ENCODE results near the gene CNOT3. TPM values are rescaled to one million over a fixed set of nuclear protein-coding genes. Genes with fewer than 3 reads are reported as not detected.
A peak's percentile ranks its signal among the peaks of the same experiment; 100 is the strongest.

CNOT3 gene
- total RNA-seq, 8 experiments from 2014 or later = 8.4 to 47.1 (median 13.0) TPM

DNA sequence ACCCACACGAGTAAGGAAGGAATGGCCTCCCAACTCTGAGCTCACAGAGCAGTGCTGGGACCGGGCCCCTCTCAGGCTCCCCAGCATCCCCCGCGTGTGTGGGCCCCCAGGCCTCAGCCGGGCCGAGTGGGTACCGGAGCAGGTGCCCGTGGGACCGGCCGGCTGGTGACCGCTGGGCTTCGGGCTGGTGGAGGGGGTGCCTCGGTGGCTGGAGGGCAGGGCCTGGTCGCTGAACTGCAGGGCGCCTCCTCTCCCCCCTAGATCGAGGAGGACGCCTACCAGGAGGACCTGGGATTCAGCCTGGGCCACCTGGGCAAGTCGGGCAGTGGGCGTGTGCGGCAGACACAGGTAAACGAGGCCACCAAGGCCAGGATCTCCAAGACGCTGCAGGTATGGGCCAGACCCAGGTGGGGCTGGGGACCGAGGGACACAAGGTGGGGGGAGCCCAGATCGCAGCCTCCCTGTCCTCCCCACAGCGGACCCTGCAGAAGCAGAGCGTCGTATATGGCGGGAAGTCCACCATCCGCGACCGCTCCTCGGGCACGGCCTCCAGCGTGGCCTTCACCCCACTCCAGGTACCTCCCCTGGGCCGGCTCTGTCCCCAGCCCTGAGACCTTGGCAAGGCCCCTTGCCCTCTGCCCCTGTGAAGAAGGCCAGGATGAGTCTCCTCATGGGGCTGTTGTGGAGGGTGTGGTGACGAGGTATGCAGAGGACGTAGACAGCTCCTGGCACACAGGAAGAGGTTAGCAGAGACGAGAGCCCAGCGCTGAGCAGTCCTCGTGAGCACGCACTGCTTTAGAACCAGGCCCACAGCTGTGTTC, 8.6 kb upstream of the CNOT3 start:
- Histone ChIP-seq H3K4me1 (replicated peaks in 1 of 2) (no peaks in the 10 kb centered on the region), H3K27ac (no peak overlapping the region), H3K4me3 (no peak overlapping the region)
- in situ Hi-C loops (cut with MboI; ENCODE audit: low pct_unique_long_range_greater_than_20kb in 2 of 9, low sequenced_read_pairs in 9 of 9, unreplicated experiment in 9 of 9) = no loop called here
- WGBS, 10 experiments = 90 to 100% (median 100%) methylated on average over 1 to 8 of the region's 41 CpGs; no CpG with 5 or more reads in 5 of the 10 experiments
- peak in 4 of 8 experiments; percentile 7 to 15 (median 11) for ATAC-seq (replicated peaks in 6 of 8)

GRCh38 chr19:54129617-54129996, 8.0 kb upstream of the CNOT3 start:
- no peak for ATAC-seq (replicated peaks in 6 of 8)
- WGBS, 10 experiments = 92 to 100% (median 100%) methylated on average over 1 to 10 of the region's 20 CpGs; no CpG with 5 or more reads in 5 of the 10 experiments
- Histone ChIP-seq H3K4me1 (replicated peaks in 1 of 2) (no peaks in the 10 kb centered on the region), H3K4me3 (no peak overlapping the region), H3K27ac (no peak overlapping the region)
- in situ Hi-C loops (cut with MboI; ENCODE audit: low pct_unique_long_range_greater_than_20kb in 2 of 9, low sequenced_read_pairs in 9 of 9, unreplicated experiment in 9 of 9) = no loop called here

DNA sequence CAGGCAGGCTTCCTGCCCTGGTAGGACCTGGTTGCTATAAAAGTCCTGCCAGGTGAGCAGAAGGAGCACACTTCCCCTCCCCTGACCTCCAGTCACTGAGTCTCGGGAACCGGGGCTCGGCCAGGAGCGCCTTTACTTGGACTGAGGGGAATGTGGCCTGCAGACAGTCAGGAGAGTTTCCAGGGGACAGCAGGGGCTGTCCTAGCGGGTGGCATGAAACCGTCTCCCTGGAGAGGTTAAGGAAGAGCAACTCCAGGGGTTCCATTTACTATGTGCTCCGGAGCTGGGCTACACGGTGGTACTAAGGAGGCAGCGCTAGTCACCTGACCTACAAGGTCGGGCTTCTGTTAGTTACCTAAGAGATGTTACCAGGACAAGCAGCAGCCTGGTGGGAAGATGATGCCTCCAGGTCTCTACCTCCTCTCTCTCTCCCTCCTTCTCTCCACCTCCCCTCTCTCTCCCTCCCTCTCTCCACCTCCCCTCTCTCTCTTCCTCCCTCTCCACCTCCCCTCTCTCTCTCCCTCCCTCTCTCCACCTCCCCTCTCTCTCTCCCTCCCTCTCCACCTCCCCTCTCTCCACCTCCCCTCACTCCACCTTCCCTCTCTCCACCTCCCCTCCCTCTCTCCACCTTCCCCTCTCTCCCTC, 4.1 kb upstream of the CNOT3 start:
- H3K27ac ChIP-seq = no peak overlapping the region
- peaks cover 0 to 5% of the 10 kb centered on the region in 2 donors for H3K4me1 ChIP-seq (replicated peaks in 1 of 2)
- H3K4me3 ChIP-seq = no peak overlapping the region
- in situ Hi-C loops (cut with MboI; ENCODE audit: low pct_unique_long_range_greater_than_20kb in 2 of 9, low sequenced_read_pairs in 9 of 9, unreplicated experiment in 9 of 9) = no loop called here
- 67 to 87% (median 80%) methylated on average over 1 to 6 of the region's 10 CpGs; no CpG with 5 or more reads in 5 of the 10 experiments for WGBS, 10 experiments
- no peak for ATAC-seq (replicated peaks in 6 of 8)

GRCh38 chr19:54133957-54134590, 3.5 kb upstream of the CNOT3 start:
- H3K4me3 ChIP-seq = no peak overlapping the region
- no peak for ATAC-seq (replicated peaks in 6 of 8)
- peaks cover 6 to 8% of the 10 kb centered on the region in 2 donors for H3K4me1 ChIP-seq (replicated peaks in 1 of 2)
- H3K27ac ChIP-seq = no peak overlapping the region
- WGBS, 10 experiments = 0 to 80% (median 58%) methylated on average over 1 to 2 of the region's 2 CpGs; no CpG with 5 or more reads in 6 of the 10 experiments
- in situ Hi-C loops (cut with MboI; ENCODE audit: low pct_unique_long_range_greater_than_20kb in 2 of 9, low sequenced_read_pairs in 9 of 9, unreplicated experiment in 9 of 9) = no loop called here

DNA sequence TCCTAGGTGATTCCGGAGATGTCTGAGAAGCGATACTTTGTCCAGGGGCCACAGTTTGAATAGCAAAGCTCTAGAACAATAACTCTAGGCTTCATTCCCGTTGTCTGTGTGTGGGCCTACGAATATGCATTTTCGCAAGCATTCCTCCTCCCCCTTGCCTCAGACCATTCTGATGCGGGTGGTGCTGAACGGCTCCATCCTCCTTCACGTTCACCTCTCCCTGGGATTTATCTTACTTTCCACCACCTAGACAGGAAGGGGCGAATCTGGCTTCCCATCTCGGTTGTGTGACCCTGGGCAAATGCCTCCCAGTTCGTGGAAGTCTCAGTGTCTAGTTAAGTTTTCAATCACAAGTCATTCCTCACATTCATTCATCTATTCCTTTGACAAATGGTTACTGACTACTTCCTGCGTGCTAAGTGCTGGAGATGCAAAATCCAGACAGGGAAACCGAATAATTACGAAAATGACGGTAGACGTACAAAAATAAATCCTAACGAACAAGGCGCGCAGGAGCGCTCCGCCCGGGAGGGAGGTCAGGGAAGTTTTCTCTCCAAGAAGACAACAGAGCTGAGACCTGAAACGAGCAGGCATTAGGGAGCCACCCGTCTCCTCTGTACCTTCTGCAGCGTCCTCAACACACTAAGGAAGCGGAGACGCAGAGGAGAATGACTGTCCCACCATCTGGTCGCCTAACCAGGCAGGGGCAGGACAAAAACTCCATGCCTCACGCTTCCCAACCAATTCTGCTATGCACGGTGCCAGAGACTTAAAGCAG, 1.3 kb upstream of the CNOT3 start:
- in situ Hi-C loops (cut with MboI; ENCODE audit: low pct_unique_long_range_greater_than_20kb in 2 of 9, low sequenced_read_pairs in 9 of 9, unreplicated experiment in 9 of 9) = no loop called here
- peak in 2 of 8 experiments; percentile 0 to 1 for ATAC-seq (replicated peaks in 6 of 8)
- Histone ChIP-seq H3K4me1 (replicated peaks in 1 of 2) (peaks cover 8 to 10% of the 10 kb centered on the region in 2 donors), H3K27ac (no peak overlapping the region), H3K4me3 (peak overlapping the region; percentile 31 to 43 (median 39))
- 0 to 5% (median 1%) methylated on average over 2 to 14 of the region's 30 CpGs; no CpG with 5 or more reads in 2 of the 10 experiments for WGBS, 10 experiments

- Histone ChIP-seq H3K4me3 (peak overlapping the region; percentile 86 to 100 (median 91)), H3K4me1 (replicated peaks in 1 of 2) (peaks cover 8 to 10% of the 10 kb centered on the region in 2 donors), H3K27ac (peak overlapping the region in 1 of 2 donors; percentile 98)
- 0 to 5% (median 0%) methylated on average over 1 to 13 of the region's 46 CpGs; no CpG with 5 or more reads in 5 of the 10 experiments for WGBS, 10 experiments
- ATAC-seq (replicated peaks in 6 of 8) = peak; percentile 73 to 89 (median 87)
- in situ Hi-C loops (cut with MboI; ENCODE audit: low pct_unique_long_range_greater_than_20kb in 2 of 9, low sequenced_read_pairs in 9 of 9, unreplicated experiment in 9 of 9) = no loop called here
Measured at GRCh38 chr19:54136864-54137698, 481 bp upstream of the CNOT3 start.

DNA sequence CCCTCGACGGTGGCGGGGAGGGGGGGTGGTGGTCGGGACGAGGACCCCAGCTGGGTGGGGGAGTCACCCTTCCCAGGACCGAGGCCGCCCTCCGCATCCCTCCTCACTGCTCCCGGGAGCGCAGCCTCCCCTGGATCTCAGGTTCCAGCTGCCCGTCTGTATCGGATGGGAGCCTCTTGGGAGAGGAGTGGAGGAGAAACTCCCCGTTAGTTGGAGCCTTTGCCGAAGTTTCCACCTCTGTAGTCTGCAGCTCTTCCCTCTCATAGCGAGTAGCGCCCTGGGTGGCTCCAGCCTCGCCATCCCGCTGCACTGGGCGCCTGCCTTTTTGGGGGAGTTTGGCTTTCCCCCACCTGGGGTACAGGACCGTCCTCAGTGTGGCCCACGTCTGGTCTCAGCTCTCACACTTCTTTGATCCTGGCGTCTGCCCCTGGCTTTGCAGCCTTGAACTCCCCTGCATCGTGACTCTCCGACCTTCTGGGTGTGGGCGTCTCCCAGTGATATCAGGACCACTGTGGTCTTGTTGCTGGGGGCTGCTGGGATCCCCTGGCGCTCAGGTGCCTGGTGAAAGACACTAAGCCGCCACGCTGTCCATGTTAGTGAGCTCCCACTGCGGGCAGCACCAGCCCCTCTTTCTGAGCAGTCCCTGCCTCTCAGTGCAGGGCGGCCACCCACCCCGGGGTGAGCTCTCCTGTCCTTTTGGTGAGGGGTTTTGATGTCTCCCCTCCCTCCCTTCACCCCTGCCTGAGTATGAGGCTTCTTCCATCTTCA, 1.1 kb downstream of the CNOT3 start:
- in situ Hi-C loops (cut with MboI; ENCODE audit: low pct_unique_long_range_greater_than_20kb in 2 of 9, low sequenced_read_pairs in 9 of 9, unreplicated experiment in 9 of 9) = no loop called here
- no peak for ATAC-seq (replicated peaks in 6 of 8)
- H3K4me3 ChIP-seq = peak overlapping the region; percentile 86 to 100 (median 91)
- peak overlapping the region; percentile 95 to 98 for H3K27ac ChIP-seq
- 12 to 89% methylated on average over 8 of the region's 31 CpGs; no CpG with 5 or more reads in 8 of the 10 experiments for WGBS, 10 experiments
- peaks cover 8 to 10% of the 10 kb centered on the region in 2 donors for H3K4me1 ChIP-seq (replicated peaks in 1 of 2)

- Histone ChIP-seq H3K4me1 (replicated peaks in 1 of 2) (peaks cover 3 to 10% of the 10 kb centered on the region in 2 donors), H3K4me3 (no peak overlapping the region), H3K27ac (no peak overlapping the region)
- peak in 2 of 8 experiments; percentile 3 to 9 for ATAC-seq (replicated peaks in 6 of 8)
- 0 to 100% (median 93%) methylated on average over 1 to 3 of the region's 3 CpGs; no CpG with 5 or more reads in 5 of the 10 experiments for WGBS, 10 experiments
- in situ Hi-C loops (cut with MboI; ENCODE audit: low pct_unique_long_range_greater_than_20kb in 2 of 9, low sequenced_read_pairs in 9 of 9, unreplicated experiment in 9 of 9) = no loop called here
Measured at GRCh38 chr19:54141356-54141755, 3.8 kb downstream of the CNOT3 start.

- in situ Hi-C loops (cut with MboI; ENCODE audit: low pct_unique_long_range_greater_than_20kb in 2 of 9, low sequenced_read_pairs in 9 of 9, unreplicated experiment in 9 of 9) = no loop called here
- no peak for ATAC-seq (replicated peaks in 6 of 8)
- H3K27ac ChIP-seq = no peak overlapping the region
- WGBS, 10 experiments = 40 to 96% (median 88%) methylated on average over 1 to 6 of the region's 7 CpGs; no CpG with 5 or more reads in 5 of the 10 experiments
- no peak overlapping the region for H3K4me3 ChIP-seq
- H3K4me1 ChIP-seq (replicated peaks in 1 of 2) = peaks cover 3 to 10% of the 10 kb centered on the region in 2 donors
Measured at GRCh38 chr19:54142166-54142780, 4.7 kb downstream of the CNOT3 start.

DNA sequence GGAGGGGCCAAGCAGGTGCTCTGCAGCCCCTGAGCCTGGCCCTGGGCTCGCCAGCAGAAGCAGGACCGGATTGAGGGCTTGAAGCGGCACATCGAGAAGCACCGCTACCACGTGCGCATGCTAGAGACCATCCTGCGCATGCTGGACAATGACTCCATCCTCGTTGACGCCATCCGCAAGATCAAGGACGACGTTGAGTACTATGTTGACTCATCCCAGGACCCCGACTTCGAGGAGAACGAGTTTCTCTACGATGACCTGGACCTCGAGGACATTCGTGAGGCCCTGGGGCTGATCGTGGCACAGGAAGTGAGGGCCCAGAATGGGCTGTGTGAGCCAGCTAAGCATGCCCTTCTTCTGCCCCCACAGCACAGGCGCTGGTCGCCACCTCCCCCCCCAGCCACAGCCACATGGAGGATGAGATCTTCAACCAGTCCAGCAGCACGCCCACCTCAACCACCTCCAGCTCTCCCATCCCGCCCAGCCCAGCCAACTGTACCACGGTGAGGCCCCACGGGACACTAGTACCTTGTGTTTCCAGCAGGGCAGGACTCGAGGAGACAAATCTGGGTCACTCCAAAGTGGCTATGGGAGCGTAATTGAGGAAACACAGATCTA, 8.1 kb downstream of the CNOT3 start:
- ATAC-seq (replicated peaks in 6 of 8) = no peak
- H3K4me3 ChIP-seq = no peak overlapping the region
- WGBS, 10 experiments = 89 to 100% (median 95%) methylated on average over 1 to 14 of the region's 28 CpGs; no CpG with 5 or more reads in 4 of the 10 experiments
- in situ Hi-C loops (cut with MboI; ENCODE audit: low pct_unique_long_range_greater_than_20kb in 2 of 9, low sequenced_read_pairs in 9 of 9, unreplicated experiment in 9 of 9) = no loop called here
- H3K27ac ChIP-seq = no peak overlapping the region
- no peaks in the 10 kb centered on the region for H3K4me1 ChIP-seq (replicated peaks in 1 of 2)
